ENCODE data around the gene G6PD. TPM values are rescaled to one million over a fixed set of nuclear protein-coding genes. Genes with fewer than 3 reads are reported as not detected.

Gene G6PD
- total RNA-seq, 1 experiment from 2014 or later: 615 TPM

- ChIA-PET CTCF (interaction anchor here (0.7 kb wide), 1 partner anchor 166 kb away, joined by 5 read pairs; no protein-coding TSS in a partner anchor), POLR2A (interaction anchor here (0.6 kb wide), 2 partner anchors 17 to 260 kb away, joined by 3 read pairs; no protein-coding TSS in a partner anchor)
- in situ Hi-C loops (cut with HindIII; ENCODE audit: low pct_unique_long_range_greater_than_20kb, low sequenced_read_pairs) (no loop called here), intact Hi-C loops (cut with micrococcal nuclease; ENCODE audit: unreplicated experiment) (no loop called here)
- Histone ChIP-seq H3K36me3 (ENCODE audit: control insufficient read depth, insufficient read depth, low read length) (no peaks in the 10 kb centered on the region), H3K27ac (ENCODE audit: low read length) (peak overlapping the region; percentile 78), H3K4me3 (ENCODE audit: low read depth in 2 of 2, low read length in 2 of 2) (peak overlapping the region; percentile 72 to 85), H3K27me3 (ENCODE audit: control insufficient read depth, insufficient read depth, low read length) (no peaks in the 10 kb centered on the region), H3K9me3 (ENCODE audit: control insufficient read depth, insufficient read depth, low read depth, low read length) (no peaks in the 10 kb centered on the region), H3K4me1 (ENCODE audit: control insufficient read depth, insufficient read depth, low read length) (peaks cover 12% of the 10 kb centered on the region)
- no peak for DNase-seq (ENCODE audit: low read depth, low spot score)
- BruUV-seq (replicated peaks): no TSS peak
- TF ChIP-seq TCF7L2 (IDR thresholded peaks at IDR 0.05; ENCODE audit: low read depth, low read length) (no peak), POLR2AphosphoS5 (IDR thresholded peaks at IDR 0.05; ENCODE audit: low read depth, low read length) (no peak), REST (IDR thresholded peaks at IDR 0.05; ENCODE audit: insufficient read depth in 1 of 2, low read depth in 2 of 2, low read length in 1 of 2) (no peak), SIN3A (IDR thresholded peaks at IDR 0.05; ENCODE audit: borderline replicate concordance, insufficient read depth, low read depth, low read length) (no peak), CTCF (IDR thresholded peaks at IDR 0.05) (no peak)
- peak; percentile 39 for ATAC-seq
Measured at GRCh38 chrX:154516656-154517100, 30.0 kb downstream of the G6PD start.

GRCh38 chrX:154515966-154516655 lies 30.5 kb downstream of the G6PD start, which contains the start of gene FAM3A:
FAM3A (minus strand) TSS chrX:154516232; CDS start chrX:154515772, 460 bp downstream.
- no peaks in the 10 kb centered on the region for H3K27me3 ChIP-seq (ENCODE audit: control insufficient read depth, insufficient read depth, low read length)
- no peak for TF ChIP-seq CTCF (IDR thresholded peaks at IDR 0.05)
- TF ChIP-seq SIN3A (IDR thresholded peaks at IDR 0.05; ENCODE audit: borderline replicate concordance, insufficient read depth, low read depth, low read length): peak; percentile 71; the same call in 1 of the 2 replicates
- peak; percentile 91 for TF ChIP-seq POLR2AphosphoS5 (IDR thresholded peaks at IDR 0.05; ENCODE audit: low read depth, low read length)
- BruUV-seq (replicated peaks): no TSS peak
- H3K4me1 ChIP-seq (ENCODE audit: control insufficient read depth, insufficient read depth, low read length): peaks cover 12% of the 10 kb centered on the region
- CTCF ChIA-PET: interaction anchor here (0.7 kb wide), 1 partner anchor 165 kb away, joined by 5 read pairs; no protein-coding TSS in a partner anchor
- intact Hi-C loops (cut with micrococcal nuclease; ENCODE audit: unreplicated experiment) (no loop called here), in situ Hi-C loops (cut with HindIII; ENCODE audit: low pct_unique_long_range_greater_than_20kb, low sequenced_read_pairs) (no loop called here)
- H3K4me3 ChIP-seq (ENCODE audit: low read depth in 2 of 2, low read length in 2 of 2): peak within 1 kb of the TSS; percentile 72 to 86
- POLR2A ChIA-PET: interaction anchor here (0.6 kb wide), 2 partner anchors 18 to 260 kb away, joined by 3 read pairs; no protein-coding TSS in a partner anchor
- DNase-seq (ENCODE audit: low read depth, low spot score): peak; percentile 54
- peak within 1 kb of the TSS; percentile 89 for H3K27ac ChIP-seq (ENCODE audit: low read length)
- peak; percentile 98 for ATAC-seq
- no peaks in the 10 kb centered on the region for H3K36me3 ChIP-seq (ENCODE audit: control insufficient read depth, insufficient read depth, low read length)
- no peaks in the 10 kb centered on the region for H3K9me3 ChIP-seq (ENCODE audit: control insufficient read depth, insufficient read depth, low read depth, low read length)

Measured in Panc1 (cell line).